ENCODE results near the gene SRA1. TPM values are rescaled to one million over a fixed set of nuclear protein-coding genes. Genes with fewer than 3 reads are reported as not detected.

Gene SRA1
- total and polyA plus RNA-seq, 2 of the 4 experiments (the other 2 are of a cell fraction) = 52.9 to 54.8 TPM

- Histone ChIP-seq H4K8ac (ENCODE audit: low read depth in 2 of 2, low read length in 2 of 2) (no peak overlapping the region), H4K20me1 (ENCODE audit: insufficient read depth, low read length) (peaks cover 17% of the 10 kb centered on the region), H3K79me1 (ENCODE audit: low read depth in 1 of 2, low read length in 2 of 2) (peaks cover 7 to 31% of the 10 kb centered on the region in 2 experiments; a peak in 3 of 4 replicates), H3K56ac (ENCODE audit: extremely low read depth, insufficient read depth, low read length) (no peak overlapping the region), H3K27me3 (ENCODE audit: control insufficient read depth, insufficient read depth, low read length) (no peaks in the 10 kb centered on the region), H3K4ac (ENCODE audit: low read depth, low read length) (no peak overlapping the region), H3K23ac (ENCODE audit: low read depth, low read length) (no peak overlapping the region), H4K91ac (ENCODE audit: insufficient read depth, low read depth, low read length) (no peak overlapping the region), H2BK20ac (ENCODE audit: low read depth, low read length) (no peak overlapping the region), H3K14ac (replicated peaks; ENCODE audit: low read depth, low read length) (no peak overlapping the region), H3K4me3 (ENCODE audit: insufficient read depth, low read depth, low read length) (no peak overlapping the region), H3K9me1 (ENCODE audit: insufficient read depth, low read length) (0 out of 2 replicates have a peak, but pooled peaks cover 3% of the 10 kb centered on the region), H3K9ac (ENCODE audit: low read depth, low read length) (no peak overlapping the region), H2BK5ac (ENCODE audit: low read depth, low read length, poor library complexity, severe bottlenecking) (no peak overlapping the region), H3K36me3 (ENCODE audit: control insufficient read depth, insufficient read depth, low read length) (peaks cover 23% of the 10 kb centered on the region), H2AFZ (replicated peaks; ENCODE audit: low read length, poor library complexity) (no peak overlapping the region), H3K4me1 (ENCODE audit: control insufficient read depth, insufficient read depth, low read length) (peaks cover 14% of the 10 kb centered on the region), H4K5ac (ENCODE audit: low read depth, low read length) (no peak overlapping the region), H3K9me3 (ENCODE audit: control insufficient read depth, insufficient read depth, low read length) (no peaks in the 10 kb centered on the region), H3K18ac (ENCODE audit: low read depth, low read length) (no peak overlapping the region), H2BK15ac (ENCODE audit: low read depth, low read length) (no peak overlapping the region), H3K4me2 (ENCODE audit: low read depth, low read length) (no peak overlapping the region), H2AK5ac (ENCODE audit: low read depth, low read length) (no peak overlapping the region), H3K27ac (ENCODE audit: insufficient read depth, low read length) (no peak overlapping the region), H2BK120ac (ENCODE audit: low read depth, low read length) (no peak overlapping the region), H2AK9ac (replicated peaks; ENCODE audit: low read depth, low read length, poor library complexity) (no peak overlapping the region)
- ChIA-PET CTCF (no interaction called here), POLR2A (ENCODE audit: unreplicated experiment) (no interaction called here)
- 83% methylated on average over 3 of the region's 7 CpGs; no CpG with 5 or more reads in 1 of the 2 experiments for WGBS, 2 experiments (ENCODE audit: extremely low coverage in 2 of 2, insufficient read length in 1 of 2)
- TF ChIP-seq RCOR1 (IDR thresholded peaks at IDR 0.05; ENCODE audit: insufficient replicate concordance, low read length) = no peak
- no peak for TF ChIP-seq SMC3 (IDR thresholded peaks at IDR 0.05; ENCODE audit: low read depth, low read length)
- no peak for TF ChIP-seq CHD1 (IDR thresholded peaks at IDR 0.05; ENCODE audit: low read depth, low read length)
- TF ChIP-seq MAFK (IDR thresholded peaks at IDR 0.05; ENCODE audit: low read depth, low read length) = no peak
- dilution Hi-C loops (cut with HindIII; ENCODE audit: low sequenced_read_pairs, unreplicated experiment) = no loop called here
- DNase-seq = no peak
- intact Hi-C loops (cut with micrococcal nuclease) = no loop called here
- in situ Hi-C loops (cut with MboI; ENCODE audit: low sequenced_read_pairs) = no loop called here
- no peak for ATAC-seq (ENCODE audit: low read depth)
- no TSS peak for BruUV-seq (replicated peaks)
Observed at GRCh38 chr5:140544986-140545385, 12.3 kb downstream of the SRA1 start.

Data from IMR-90 (cell line).